HG02678 (cell line): ENCODE measurements around the gene HMBS.
"Not testable (repeated sequence)": the region's sequence is repeated elsewhere in the genome, so short reads cannot be mapped to it uniquely, and the experiment has no call there.

ENCODE experiments used
- ATAC-seq: cut with Tn5 transposase; IDR thresholded peaks from one replicate; pipeline ENCODE4 v1.9.1; 2021; ENCODE audit warnings: mild to moderate bottlenecking, moderate library complexity; ENCODE audit not compliant: unreplicated experiment

HMBS gene

DNA sequence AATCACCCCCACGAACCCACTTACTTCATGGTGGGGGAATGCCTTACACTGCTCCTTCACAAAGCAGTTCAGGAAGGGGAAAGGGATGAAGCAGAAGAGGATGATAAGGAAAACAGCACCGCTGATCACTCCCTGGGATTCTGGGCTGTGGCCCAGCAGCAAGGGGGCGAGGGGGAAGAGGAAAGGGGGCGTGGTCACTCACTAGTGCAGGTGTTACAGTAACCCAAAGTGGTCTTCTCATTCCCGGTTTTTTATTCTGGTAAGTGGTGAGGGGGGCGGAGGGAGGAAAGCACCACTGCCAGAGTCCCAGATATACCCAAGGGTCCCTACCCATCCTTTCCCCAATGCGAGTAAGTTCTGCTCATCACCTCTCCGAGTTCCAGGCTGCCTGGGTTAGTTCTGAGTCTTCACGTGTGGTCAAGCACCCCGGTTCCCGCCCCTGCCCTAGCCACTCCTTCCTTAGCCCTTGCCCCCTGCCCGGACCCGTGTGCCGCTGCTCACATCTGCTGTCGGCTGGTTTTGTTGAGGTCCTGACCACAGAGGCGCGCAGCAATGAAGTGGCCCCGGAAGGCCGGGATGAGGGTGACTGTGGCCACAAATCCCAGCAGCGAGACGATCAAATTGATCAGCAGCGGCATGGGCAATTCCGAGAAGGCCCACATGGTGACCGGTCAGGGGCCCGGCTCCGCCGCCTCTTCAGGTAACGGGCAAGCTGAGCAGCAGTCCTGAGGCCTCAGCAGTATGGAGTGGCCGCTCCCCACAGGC lies 16.5 kb downstream of the HMBS start:
- ATAC-seq: peak; percentile 19

- ATAC-seq: peak; percentile 78
Observed at GRCh38 chr11:119101759-119102423, 17.2 kb downstream of the HMBS start, which contains the start of gene DPAGT1. DPAGT1 (minus strand) TSS chr11:119101853; CDS start chr11:119101655, 198 bp downstream.

- not testable (repeated sequence) for ATAC-seq
Observed at GRCh38 chr11:119103161-119103664, 18.5 kb downstream of the HMBS start.

DNA sequence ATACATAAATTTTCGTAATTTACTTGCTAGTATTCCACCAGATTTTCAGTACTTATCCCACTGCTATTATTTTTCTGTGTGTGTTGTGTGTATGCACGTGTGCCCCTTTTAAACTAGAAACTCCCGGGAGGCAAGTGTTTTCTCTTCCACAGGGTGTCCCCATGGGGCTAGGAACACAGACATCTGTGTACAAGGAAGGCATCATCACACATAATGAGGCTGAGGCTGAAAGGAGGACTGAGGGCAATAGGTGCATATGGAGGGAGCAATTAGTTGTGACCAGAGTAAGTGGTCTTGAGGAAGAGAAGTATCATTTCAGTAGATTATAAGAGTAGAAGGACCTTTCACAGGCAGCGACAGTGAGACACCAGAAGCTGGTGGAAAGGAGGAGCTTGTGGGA lies 19.1 kb downstream of the HMBS start:
- ATAC-seq: no peak

- ATAC-seq: peak; percentile 77
Observed at GRCh38 chr11:119106564-119107537, 22.2 kb downstream of the HMBS start, which contains the start of gene C2CD2L. C2CD2L (plus strand) TSS chr11:119107344; CDS start chr11:119107742, 398 bp downstream.

GRCh38 chr11:119107538-119108145 lies 23.0 kb downstream of the HMBS start:
- ATAC-seq: peak; percentile 29

DNA sequence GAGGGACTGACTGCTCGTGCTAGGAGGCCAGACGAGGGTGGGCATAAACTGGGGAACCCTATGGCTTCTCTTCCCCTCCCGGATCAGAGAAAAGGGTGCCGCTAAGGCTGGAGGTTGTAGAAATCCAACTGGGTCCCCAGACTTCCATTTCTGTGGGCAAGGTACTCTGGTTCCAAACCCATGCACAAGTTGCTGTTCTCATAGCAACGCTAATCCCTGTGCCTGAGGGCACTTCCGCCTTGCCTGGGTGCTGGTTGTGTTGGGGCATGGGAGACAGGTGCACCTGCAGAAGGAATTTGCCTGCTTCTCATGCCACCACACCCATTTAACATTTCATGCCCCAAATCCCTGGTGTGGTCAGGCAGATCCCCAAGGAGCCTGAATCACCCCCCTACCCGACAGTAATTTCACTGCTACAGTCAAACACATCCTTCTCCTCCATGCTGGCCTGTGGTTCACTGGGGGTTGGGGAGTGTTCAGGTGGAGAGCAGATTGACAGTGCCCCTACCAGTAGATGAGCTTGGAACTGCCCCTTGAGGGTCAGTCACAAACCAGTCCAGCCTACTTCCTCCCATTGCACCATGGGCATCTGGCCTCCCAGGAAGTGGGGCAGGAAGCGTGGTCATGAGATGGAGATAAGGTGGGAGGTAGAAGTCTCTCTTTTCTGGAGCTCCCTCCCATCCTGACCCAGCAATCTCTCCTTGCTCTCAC lies 23.6 kb downstream of the HMBS start:
- ATAC-seq: no peak

DNA sequence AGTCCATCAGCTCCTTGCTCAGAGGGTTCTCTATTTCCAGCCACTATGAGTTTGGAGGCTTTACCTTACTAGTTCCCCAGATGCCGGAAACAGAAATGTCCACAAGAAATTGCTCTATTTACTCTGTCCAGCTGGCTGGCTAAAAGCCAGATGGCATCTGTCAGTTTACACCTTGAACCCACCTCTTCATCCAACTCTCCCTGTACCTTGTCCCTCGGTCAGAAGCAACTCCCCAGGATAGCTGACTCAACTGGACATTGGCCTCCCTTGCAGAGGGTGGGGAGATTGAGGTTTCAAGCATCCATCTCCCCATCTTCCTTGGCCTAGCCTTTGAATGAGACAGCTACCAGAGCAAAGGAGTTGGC lies 24.2 kb downstream of the HMBS start:
- ATAC-seq: no peak

- no peak for ATAC-seq
Observed at GRCh38 chr11:119109843-119110242, 25.2 kb downstream of the HMBS start.

DNA sequence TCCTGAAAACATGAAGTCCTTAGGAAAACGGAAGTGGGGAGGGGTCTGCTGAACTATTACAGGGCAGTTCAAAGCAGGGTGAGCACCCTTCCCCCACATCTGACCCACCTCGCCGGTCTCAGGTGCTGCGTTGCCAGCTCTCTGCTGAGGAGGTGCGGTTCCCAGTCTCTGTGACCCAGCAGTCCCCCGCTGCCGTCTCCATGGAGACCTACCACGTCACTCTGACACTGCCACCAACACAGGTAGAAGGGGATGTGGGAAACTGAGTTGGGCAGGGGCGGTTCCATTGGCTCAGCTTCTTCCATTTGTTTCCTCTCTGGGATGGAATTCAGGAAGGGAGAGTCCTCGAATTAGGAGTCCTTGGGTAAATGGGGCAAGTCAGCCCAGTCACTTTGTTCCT lies 25.8 kb downstream of the HMBS start:
- ATAC-seq: no peak

DNA sequence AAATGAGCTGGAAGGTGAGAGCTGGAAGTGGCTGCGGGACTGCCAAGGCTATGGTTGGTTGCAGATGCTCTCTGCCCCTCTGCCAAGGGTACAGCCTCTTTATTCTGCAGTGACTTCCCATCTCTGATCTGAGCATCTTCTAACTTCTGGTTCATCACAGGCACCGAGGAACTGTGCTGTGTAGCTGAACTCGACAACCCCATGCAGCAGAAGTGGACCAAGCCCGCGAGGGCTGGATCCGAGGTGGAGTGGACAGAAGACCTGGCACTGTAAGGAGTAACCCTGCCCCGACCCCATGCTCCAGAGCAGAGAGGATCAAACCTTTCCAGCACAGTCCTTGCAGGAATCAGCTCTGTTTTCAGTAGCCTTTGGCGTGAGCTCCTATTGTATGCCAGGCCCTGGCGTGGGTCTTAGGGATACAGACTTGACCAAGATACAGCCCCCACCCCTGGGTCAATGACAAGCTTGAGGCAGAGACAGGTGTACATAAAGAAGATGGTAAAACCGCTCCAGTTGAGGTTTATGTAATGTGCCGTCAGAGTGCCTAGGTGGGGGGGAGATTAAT lies 26.8 kb downstream of the HMBS start:
- ATAC-seq: no peak

DNA sequence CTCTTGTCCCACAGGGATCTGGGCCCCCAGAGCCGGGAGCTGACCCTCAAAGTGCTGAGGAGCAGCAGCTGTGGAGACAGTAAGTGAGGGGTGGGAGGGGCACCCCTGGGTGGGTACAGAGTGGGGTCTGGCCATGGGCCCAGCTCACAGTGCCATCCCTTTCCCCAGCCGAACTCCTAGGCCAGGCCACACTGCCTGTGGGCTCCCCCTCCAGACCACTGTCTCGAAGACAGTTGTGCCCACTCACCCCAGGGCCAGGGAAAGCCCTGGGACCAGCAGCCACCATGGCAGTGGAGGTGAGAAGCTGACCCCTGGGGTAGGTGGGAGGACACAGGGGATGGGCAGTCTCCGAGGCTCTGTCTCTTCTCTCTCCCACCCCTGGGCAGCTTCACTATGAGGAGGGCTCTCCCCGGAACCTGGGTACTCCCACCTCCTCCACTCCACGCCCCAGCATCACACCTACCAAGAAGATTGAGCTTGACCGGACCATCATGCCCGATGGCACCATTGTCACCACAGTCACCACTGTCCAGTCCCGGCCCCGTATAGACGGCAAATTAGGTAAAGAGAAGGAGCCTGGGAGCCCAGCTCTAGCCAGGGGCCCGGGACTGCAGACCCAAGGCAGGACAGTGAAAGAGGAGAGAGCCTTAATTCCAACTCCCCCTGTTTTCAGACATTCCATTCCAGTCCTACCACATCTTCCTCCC lies 27.8 kb downstream of the HMBS start:
- ATAC-seq: no peak

- ATAC-seq: no peak
Observed at GRCh38 chr11:119113716-119114115, 29.0 kb downstream of the HMBS start.

DNA sequence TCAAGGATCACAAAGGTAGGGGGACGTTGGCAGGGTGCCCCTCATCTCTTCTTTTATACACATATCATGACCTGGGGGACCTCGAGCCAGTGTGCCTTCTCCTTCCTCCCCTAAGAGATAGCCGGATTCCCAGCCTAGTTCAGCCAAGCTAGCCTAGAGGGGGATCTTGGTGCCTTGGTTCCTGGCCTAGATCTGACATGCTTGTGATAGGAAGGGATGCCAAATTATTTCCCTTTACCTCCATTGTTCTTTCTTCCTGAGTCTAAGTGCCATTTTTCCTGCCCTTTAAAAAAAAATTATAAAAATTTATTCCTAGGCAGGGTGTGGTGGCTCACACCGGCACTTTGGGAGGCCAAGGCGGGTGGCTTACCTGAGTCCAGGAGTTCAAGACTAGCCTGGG lies 29.7 kb downstream of the HMBS start:
- no peak for ATAC-seq

DNA sequence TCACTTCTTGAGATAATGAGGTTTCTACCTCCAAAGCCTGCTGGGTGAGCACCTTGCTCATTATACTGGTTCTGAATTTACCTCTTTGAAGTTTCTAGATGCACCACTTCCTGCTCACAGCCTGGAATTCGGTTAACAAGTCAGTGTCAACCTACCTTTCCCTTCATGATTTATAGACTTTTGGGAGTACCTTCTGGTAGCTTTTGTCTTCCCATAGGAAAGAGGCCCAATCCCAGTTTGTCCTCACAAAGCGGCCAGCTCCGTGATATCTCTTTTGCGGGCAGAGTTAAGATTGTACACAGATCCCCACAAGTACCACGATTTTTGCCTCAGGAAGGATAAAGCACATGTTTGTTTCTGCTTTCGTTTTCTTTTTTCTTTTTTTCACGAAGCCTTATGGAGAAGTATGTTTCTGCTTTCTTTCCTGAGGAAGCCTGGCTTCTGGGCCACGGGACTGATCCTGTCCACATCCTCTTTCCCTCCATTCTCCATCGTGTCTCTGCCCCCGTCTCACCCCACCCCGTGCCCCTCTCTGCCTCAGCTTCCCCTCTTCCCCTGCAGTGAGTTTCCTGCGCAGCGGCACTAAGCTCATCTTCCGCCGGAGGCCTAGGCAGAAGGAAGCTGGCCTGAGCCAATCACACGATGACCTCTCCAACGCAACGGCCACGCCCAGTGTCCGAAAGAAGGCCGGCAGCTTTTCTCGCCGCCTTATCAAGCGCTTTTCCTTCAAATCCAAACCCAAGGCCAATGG lies 31.0 kb downstream of the HMBS start:
- ATAC-seq: no peak

DNA sequence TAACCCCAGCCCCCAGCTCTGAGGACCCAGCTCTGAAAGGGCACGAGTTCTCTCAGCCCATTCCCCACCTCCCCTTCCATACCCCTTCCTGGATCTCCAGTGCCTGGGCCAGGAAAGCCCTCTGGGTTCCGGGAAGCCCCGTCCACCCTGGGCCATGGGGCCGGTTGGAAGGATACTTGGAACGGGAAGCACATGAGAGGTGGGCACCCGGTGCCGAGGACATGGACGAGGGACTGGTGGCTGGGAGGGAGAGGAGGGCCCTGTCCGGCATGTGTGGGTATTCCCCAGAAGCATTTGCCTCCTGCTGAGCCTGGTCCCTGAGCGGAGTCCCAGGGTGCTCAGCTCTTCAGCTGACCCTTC lies 31.5 kb downstream of the HMBS start:
- ATAC-seq: no peak

GRCh38 chr11:119116601-119117000 lies 31.9 kb downstream of the HMBS start:
- ATAC-seq: no peak

DNA sequence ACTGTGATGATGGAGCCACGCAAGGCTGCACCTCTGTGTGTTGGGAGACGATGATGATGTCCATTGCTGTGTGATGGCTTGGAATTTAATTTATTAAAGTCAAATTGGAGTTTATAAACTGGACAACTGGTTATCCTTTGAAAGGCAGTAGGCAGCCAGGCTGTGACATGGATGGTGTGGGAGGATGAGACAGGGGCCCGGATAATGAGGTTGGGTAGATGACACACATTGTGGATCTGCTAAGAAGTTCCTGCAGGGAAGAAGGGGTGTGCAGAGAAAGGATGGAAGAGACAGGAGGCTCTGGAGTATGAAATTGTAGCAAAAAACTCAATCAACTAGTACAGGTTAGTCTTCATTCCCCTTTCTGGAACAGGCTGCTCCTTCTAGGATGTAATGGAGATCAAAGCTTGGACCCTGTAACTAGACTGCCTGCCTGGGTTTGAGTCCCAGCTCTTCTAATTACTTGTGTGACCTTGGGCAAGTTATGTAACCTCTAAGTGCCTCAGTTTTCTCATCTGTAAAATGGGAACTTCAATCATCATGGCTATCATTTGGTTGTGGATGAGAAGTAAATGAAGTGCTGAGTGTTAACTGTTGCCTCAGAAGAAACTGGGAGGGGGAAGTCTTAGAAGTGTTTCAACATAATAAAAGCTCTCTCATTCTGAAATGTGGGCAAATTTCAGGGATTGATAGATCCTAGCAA lies 32.5 kb downstream of the HMBS start:
- no peak for ATAC-seq
